Measurements from ENCODE around the gene DAGLB.

DAGLB gene

DNA sequence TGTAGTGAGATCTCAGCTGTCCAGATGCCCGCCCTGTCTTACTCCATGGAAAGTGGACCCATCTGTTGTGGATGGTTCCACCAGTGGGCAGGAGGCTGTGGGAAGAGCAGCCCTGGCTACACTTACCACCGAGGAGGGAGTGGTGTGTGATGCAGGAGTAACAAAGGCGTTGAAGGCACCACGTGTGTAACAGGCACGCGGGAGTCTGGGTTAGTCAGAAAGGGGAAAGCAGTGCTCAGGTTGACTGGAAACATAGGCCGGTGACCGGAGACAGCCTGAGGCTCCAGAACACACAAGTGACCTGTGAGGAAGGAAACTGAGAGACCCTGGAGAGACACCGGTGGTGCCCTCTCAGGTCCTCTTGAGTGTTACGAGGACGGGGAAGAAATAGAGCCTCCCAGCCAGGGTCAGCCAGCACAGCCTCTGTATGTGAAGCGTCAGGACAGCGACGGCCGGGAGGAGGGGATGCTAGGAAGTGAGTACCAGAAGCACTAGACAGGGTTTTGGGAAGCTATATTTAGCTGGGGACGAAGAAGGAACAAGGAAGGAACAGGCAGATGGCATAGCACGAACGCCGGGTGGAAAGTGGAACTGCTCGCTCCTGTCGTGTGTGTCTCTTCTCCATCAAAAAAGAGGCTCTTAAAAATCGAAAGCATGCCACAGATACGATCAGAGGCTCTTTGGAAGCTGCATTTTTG, 51.7 kb downstream of the DAGLB start:
- H3K4me3 ChIP-seq (ENCODE audit: low read depth, low read length) = no peak overlapping the region
- no peak for DNase-seq (ENCODE audit: low read depth)
- no peak for TF ChIP-seq CTCF (IDR thresholded peaks at IDR 0.05; ENCODE audit: low read depth, low read length, missing control alignments)
- in situ Hi-C loops (cut with HindIII; ENCODE audit: low sequenced_read_pairs) = no loop called here

DNA sequence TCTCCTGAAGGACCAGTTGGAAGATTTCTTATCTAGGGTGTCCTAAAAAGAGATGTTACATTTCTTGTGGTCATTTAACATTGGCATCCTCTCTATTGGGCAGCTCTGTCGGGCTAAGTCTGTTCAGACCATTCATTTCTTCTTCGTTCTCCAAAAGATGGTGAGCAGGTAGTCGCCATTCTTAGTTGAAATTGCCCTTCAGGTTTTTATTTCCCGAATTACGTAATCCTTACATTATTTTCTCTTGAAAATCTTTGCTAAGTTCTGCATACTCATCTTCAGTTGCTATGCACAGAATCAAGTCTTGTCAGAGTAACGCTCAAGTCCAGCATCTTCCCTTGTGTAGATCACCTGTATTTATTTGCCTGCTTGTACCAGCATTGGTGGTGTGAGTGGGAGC, 53.6 kb downstream of the DAGLB start:
- H3K4me3 ChIP-seq (ENCODE audit: low read depth, low read length) = no peak overlapping the region
- in situ Hi-C loops (cut with HindIII; ENCODE audit: low sequenced_read_pairs) = no loop called here

GRCh38 chr7:6393667-6394056, 54.1 kb downstream of the DAGLB start:
- no peak for TF ChIP-seq CTCF (IDR thresholded peaks at IDR 0.05; ENCODE audit: low read depth, low read length, missing control alignments)
- in situ Hi-C loops (cut with HindIII; ENCODE audit: low sequenced_read_pairs) = no loop called here
- no peak overlapping the region for H3K4me3 ChIP-seq (ENCODE audit: low read depth, low read length)
- DNase-seq (ENCODE audit: low read depth) = no peak

More for the DNA sequence above, 53.6 kb downstream of the DAGLB start:
- TF ChIP-seq CTCF (IDR thresholded peaks at IDR 0.05; ENCODE audit: low read depth, low read length, missing control alignments) = no peak
- DNase-seq (ENCODE audit: low read depth) = no peak

DNA sequence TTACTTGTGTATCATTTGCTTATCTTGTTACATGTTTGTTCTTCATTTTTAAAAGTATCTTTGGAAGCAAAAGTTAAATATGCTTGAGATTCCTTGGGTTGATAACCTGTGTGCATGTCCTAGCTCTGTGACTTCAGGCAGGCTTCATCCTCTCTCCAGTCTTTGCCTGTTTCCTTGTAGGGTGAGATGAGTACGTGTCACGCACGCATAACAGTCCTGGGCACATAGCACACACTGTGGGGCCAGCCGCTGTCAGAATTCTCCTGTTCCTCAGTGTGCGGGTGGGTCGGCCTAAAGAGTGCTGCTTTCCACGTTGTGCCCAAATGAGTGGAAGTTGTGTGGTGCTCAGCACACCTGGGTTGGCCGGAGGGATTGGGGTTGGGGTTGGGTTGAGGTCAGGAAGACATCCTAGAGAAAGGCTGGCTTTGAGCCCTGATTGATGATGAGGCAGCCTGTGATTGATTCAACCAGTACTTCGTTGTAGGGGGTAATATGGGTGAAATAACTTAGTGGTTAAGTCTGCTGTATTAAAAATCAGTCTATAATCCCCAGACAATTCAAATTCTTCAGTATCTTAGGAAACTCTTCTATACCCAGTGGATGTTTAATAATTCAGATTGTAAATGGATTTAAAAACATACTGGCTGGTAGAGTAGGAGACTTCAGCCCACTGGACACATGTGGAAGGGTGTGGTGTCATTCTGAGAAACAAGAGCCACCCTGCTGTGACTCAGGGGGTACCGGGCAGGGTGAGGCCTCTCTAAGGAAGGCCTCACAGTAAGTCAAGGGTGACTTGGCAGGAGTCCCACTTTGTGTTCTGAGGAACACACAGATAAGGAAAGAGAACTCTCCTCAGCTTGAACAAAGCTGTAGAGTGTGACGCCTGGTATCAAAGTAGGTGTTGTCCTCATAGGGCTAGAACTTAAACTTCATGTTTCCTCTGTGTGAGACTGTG, 54.8 kb downstream of the DAGLB start:
- H3K4me3 ChIP-seq (ENCODE audit: low read depth, low read length) = no peak overlapping the region
- no peak for DNase-seq (ENCODE audit: low read depth)
- in situ Hi-C loops (cut with HindIII; ENCODE audit: low sequenced_read_pairs) = no loop called here
- no peak for TF ChIP-seq CTCF (IDR thresholded peaks at IDR 0.05; ENCODE audit: low read depth, low read length, missing control alignments)

DNA sequence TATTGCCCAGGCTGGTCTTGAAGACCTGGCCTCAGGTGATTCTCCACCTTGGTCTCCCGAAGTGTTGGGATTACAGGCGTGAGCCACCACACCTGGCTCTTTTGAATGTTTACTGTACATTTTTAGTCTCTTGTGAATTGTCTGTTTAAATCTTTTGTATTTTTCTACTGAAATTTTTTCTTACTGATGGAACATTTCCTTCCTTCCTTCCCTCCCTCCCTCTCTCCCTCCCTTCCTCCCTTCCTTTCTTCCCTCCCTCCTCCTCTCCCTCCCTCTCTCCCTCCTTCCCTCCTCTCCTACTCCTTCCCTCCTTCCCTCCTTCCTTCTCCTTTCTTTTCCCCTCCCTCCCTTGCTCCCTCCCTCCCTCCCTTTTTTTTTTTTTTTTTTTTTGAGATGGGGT, 58.0 kb downstream of the DAGLB start:
- in situ Hi-C loops (cut with HindIII; ENCODE audit: low sequenced_read_pairs) = no loop called here
- H3K4me3 ChIP-seq (ENCODE audit: low read depth, low read length) = no peak overlapping the region
- TF ChIP-seq CTCF (IDR thresholded peaks at IDR 0.05; ENCODE audit: low read depth, low read length, missing control alignments) = no peak
- no peak for DNase-seq (ENCODE audit: low read depth)

DNA sequence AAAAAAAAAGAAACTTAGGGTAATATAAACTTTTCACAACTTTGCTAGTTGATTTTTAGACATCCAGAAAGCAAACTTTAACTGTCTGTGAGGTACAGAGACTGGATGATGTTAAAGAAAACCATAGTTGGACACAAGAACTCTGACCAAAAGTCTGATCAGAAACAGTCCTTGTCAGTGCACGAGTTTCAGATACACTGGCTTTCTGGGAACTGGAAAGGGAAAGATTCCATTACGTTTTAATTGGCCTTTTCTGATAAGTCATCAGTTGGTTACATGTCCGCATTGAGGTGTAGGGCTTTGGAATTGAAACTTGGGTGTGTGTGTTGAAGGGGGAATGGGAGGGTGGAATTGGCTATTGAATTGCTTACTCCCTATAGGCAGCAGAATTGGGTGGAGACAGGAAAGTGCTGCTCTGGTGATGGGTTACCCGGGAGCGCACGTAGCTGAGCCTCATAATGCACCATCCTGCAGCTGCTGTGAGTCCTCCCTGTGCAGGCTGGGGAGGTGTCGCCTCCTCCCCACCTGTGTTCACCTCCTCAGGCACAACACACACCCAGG, 59.9 kb downstream of the DAGLB start:
- in situ Hi-C loops (cut with HindIII; ENCODE audit: low sequenced_read_pairs) = no loop called here
- H3K4me3 ChIP-seq (ENCODE audit: low read depth, low read length) = no peak overlapping the region
- no peak for TF ChIP-seq CTCF (IDR thresholded peaks at IDR 0.05; ENCODE audit: low read depth, low read length, missing control alignments)
- no peak for DNase-seq (ENCODE audit: low read depth)

Measured in astrocyte of the cerebellum (primary cell).